LNCaP clone FGC (cell line): ENCODE data around the gene SEC14L1.

Experiments used
- DNase-seq: peaks from one replicate; pipeline ENCODE4 v3.0.0-alpha.2; 2011; ENCODE audit warnings: low read depth
- H3K4me3 ChIP-seq: 2 replicates; pipeline ENCODE4 v1.5.1; 2011; ENCODE audit warnings: mild to moderate bottlenecking, low read depth, low read length, control low read depth
- CTCF ChIP-seq: IDR thresholded peaks from 2 replicates; pipeline ENCODE4 v1.5.1; 2012; ENCODE audit warnings: mild to moderate bottlenecking; ENCODE audit not compliant: control insufficient read depth, insufficient read depth; ENCODE audit errors: extremely low read depth

Gene SEC14L1

DNA sequence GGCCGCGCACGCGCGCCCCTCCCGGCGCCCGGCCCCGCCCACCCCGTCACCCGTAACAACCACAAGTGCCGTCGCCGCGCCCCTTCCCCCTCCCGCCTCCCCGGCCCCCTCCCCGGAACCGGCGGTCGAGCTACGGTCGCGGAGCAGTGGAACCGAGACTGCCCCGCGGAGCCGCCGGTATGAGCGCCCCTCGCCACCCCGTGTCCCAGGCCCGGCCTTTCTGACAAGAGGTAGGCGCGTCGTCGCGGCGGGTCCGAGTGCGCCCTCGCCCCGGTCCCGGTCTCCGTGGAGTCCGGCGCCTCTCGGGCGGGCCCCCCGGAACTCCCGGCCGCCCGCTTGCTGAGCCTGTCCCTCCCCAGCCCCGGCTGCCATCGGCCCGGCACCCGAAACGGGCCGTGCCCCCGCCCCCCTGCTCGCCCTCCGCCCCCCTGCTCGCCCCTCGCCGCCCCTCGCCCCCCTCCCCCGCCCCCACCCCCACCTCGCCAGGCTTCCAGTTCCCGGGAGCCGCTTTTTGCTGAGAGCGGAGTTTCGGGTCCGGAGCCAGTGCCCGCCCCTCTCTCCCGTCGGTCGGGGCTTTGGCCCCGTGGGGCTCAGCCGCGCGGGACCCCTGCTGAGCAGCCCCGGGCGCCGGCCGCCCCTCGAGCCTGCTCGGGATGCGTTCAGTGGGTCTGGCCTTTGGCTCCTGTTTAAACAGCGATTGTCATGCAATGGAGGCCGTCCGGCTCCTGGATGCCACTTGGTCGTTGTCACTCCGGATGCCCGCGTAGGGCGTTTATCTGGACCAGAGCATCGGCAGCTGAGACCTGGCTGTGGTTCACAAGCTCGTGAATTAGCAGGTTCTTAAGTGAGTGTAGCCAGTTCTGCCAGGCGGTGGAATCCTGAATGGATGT is at the start of gene SEC14L1:
TSS of gene SEC14L1 (plus strand) at position 92 of the 890 bp plus-strand sequence. CDS start 2,628 bp downstream, outside the sequence.
- peak within 1 kb of the TSS; percentile 64 for H3K4me3 ChIP-seq
- no peak for DNase-seq
- 0 out of 2 replicates have a peak, but pooled peaks have one; percentile 6 for TF ChIP-seq CTCF

- no peak overlapping the region for H3K4me3 ChIP-seq
- DNase-seq = no peak
- TF ChIP-seq CTCF = no peak
These were observed 48.7 kb upstream of the SEC14L1 start for GRCh38 chr17:77092025-77092424.

DNA sequence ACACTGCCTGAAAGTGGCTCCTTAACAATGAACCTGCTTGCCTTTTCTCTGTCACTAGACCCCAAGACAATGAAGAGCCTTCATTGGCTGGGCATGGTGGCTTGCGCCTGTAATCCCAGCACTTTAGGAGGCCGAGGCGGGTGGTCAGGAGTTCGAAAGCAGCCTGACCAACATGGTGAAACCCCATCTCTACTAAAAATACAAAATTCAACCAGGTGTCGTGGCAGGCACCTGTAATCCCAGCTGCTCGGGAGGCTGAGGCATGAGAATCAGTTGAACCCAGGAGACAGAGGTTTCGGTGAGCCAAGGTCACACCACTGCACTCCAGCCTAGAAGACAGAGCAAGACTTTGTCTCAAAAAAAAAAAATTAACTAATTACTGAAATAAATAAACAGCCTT is 45.3 kb upstream of the SEC14L1 start:
- TF ChIP-seq CTCF = no peak
- no peak overlapping the region for H3K4me3 ChIP-seq
- DNase-seq = no peak

DNA sequence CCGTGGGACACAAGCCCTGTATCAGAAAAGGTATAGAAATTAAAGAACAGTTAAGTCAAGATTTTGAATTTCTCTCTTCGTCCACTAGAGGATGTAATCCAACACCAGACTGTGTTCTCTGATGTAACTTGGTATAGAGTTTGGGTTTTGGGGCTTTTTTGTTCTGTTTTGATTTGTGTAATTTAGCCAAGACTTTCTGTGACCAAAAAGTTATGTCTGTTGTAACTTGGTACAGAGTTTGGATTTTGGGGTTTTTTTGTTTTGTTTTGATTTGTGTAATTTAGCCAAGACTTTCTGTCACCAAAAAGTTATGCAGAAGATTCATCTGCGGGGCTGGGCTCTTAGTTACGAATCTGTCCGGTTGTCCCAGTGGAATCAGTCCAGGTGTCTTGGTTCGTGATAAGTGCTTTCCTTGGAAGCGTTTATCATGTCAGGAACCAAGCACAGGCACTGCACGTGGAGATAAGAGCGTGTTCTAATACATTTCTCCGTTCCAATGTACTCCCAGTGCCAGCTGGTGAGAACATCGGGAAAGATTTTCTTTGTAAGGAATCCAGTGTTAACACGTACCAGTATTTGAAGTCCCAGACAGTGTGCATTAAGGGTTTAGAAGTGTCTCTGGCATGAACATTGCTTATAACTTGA is 44.1 kb upstream of the SEC14L1 start:
- H3K4me3 ChIP-seq = no peak overlapping the region
- TF ChIP-seq CTCF = peak; percentile 60
- DNase-seq = no peak

DNA sequence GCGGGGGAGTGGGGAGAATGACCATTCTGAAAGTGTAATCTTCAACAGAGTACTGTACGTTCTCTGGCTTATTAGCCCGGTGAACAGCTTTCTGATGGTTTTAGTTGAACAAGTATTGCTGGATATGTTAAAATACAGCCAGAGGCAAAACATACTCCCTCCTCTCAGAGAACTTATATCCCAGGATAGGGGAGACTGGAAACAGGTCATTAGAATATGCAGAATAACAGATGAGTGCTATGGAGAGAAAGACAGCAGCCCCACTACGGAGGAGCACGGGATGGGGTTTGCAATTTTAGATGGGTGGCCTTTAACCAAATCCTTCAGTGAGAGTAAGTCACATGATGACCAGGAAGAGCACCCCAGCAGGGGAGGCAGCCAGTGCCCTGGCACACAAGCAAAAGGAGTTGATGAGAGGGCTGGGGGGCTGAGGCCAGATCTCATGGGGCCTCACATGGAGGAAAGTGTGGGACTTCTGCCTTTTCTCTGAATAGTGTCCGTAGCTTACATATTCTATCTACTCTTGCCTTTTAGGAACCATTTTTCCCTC is 43.1 kb upstream of the SEC14L1 start:
- H3K4me3 ChIP-seq = no peak overlapping the region
- DNase-seq = no peak
- TF ChIP-seq CTCF = no peak

DNA sequence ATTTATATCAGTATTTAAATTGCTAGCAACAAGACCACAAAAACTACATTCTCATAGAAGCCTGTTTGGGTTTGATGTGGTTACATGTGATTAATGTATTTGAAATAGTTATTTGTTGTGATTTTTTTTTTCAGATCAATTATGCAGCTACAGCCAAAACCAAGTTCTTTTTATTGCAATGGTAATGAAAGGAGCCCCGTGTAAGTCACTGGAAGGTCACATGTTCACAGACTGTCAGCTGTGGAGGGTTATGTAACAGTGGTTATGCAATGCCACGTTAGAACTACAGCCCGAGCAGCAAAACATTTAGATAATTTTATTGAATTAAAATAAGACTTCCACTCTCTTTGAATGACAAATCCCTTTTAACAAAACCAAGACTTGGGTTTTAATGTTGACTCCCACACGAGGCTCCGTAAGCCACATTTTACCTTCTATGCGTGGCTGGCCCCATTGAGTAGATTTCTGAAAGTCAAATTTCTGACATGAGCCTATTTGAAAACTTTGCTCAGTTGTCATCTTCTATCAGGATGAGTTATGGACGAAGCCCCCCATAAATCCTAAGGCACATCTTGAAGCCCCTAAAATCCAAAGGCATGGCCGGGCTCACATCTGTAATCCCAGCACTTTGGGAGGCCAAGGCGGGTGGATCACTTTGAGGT is 41.8 kb upstream of the SEC14L1 start:
- no peak for DNase-seq
- TF ChIP-seq CTCF = no peak

More for the DNA sequence above, 41.8 kb upstream of the SEC14L1 start:
- H3K4me3 ChIP-seq = no peak overlapping the region
